Glutamatergic neuron (in vitro differentiated cells): ENCODE results near the gene TM4SF4. TPM values are rescaled to one million over a fixed set of nuclear protein-coding genes. Genes with fewer than 3 reads are reported as not detected.

Experiments used
- DNase-seq: peaks from one replicate; pipeline ENCODE4 v3.0.0; 2022
- H3K27ac Mint-ChIP-seq: one replicate; pipeline ENCODE4 v1.8.0; 2020; ENCODE audit warnings: mild to moderate bottlenecking, mixed read lengths, inconsistent platforms; ENCODE audit not compliant: unreplicated experiment
- H3K27me3 Mint-ChIP-seq: one replicate; pipeline ENCODE4 v1.8.0; 2020; ENCODE audit warnings: mild to moderate bottlenecking, moderate library complexity, mixed read lengths, inconsistent platforms; ENCODE audit not compliant: unreplicated experiment
- H3K36me3 Mint-ChIP-seq: one replicate; pipeline ENCODE4 v1.8.0; 2020; ENCODE audit warnings: mild to moderate bottlenecking, mixed read lengths, inconsistent platforms; ENCODE audit not compliant: unreplicated experiment
- H3K4me1 Mint-ChIP-seq: one replicate; pipeline ENCODE4 v1.8.0; 2020; ENCODE audit warnings: mild to moderate bottlenecking, low read depth, mixed read lengths, inconsistent platforms; ENCODE audit not compliant: unreplicated experiment
- H3K4me3 Mint-ChIP-seq: one replicate; pipeline ENCODE4 v1.8.0; 2020; ENCODE audit warnings: mild to moderate bottlenecking, mixed read lengths, inconsistent platforms; ENCODE audit not compliant: unreplicated experiment
- H3K9me3 Mint-ChIP-seq: one replicate; pipeline ENCODE4 v1.8.0; 2020; ENCODE audit warnings: mild to moderate bottlenecking, moderate library complexity, mixed read lengths, inconsistent platforms; ENCODE audit not compliant: unreplicated experiment
- CTCF ChIP-seq: fragments of 200-600 bp; sonication (generic); IDR thresholded peaks from one replicate; pipeline ENCODE4 v1.5.0; 2021; ENCODE audit not compliant: partially characterized antibody, unreplicated experiment
- total RNA-seq: library from RNA; stranded (reverse); fragmentation: NEBNext Ultra II Directional; extraction: Animal tissue kit (Norgen Biotek cat#: 25700); gene quantifications from one replicate; pipeline ENCODE4 v1.2.1, GENCODE V29; 2021; ENCODE audit not compliant: unreplicated experiment

TM4SF4 gene
- total RNA-seq, 1 donor from 2014 or later, result not detected

- TF ChIP-seq CTCF, result no peak
- Mint-ChIP-seq H3K9me3 (no peaks in the 10 kb centered on the region), H3K4me3 (no peak overlapping the region), H3K27me3 (no peaks in the 10 kb centered on the region), H3K36me3 (no peaks in the 10 kb centered on the region), H3K27ac (no peak overlapping the region), H3K4me1 (peaks cover 4% of the 10 kb centered on the region)
- no peak for DNase-seq
Measured at GRCh38 chr3:149432149-149432548, 42.3 kb upstream of the TM4SF4 start.

GRCh38 chr3:149435996-149436885, 38.3 kb upstream of the TM4SF4 start:
- no peak for DNase-seq
- H3K4me3 Mint-ChIP-seq, result no peak overlapping the region
- H3K27me3 Mint-ChIP-seq, result no peaks in the 10 kb centered on the region
- no peaks in the 10 kb centered on the region for H3K9me3 Mint-ChIP-seq
- H3K4me1 Mint-ChIP-seq, result no peaks in the 10 kb centered on the region
- no peaks in the 10 kb centered on the region for H3K36me3 Mint-ChIP-seq
- TF ChIP-seq CTCF, result no peak
- H3K27ac Mint-ChIP-seq, result no peak overlapping the region

GRCh38 chr3:149437286-149437685, 37.2 kb upstream of the TM4SF4 start:
- DNase-seq, result no peak
- Mint-ChIP-seq H3K27me3 (no peaks in the 10 kb centered on the region), H3K27ac (no peak overlapping the region), H3K9me3 (no peaks in the 10 kb centered on the region), H3K4me1 (no peaks in the 10 kb centered on the region), H3K4me3 (no peak overlapping the region), H3K36me3 (no peaks in the 10 kb centered on the region)
- no peak for TF ChIP-seq CTCF

- DNase-seq, result no peak
- Mint-ChIP-seq H3K9me3 (no peaks in the 10 kb centered on the region), H3K4me1 (no peaks in the 10 kb centered on the region), H3K4me3 (no peak overlapping the region), H3K36me3 (no peaks in the 10 kb centered on the region), H3K27me3 (no peaks in the 10 kb centered on the region), H3K27ac (no peak overlapping the region)
- no peak for TF ChIP-seq CTCF
Measured at GRCh38 chr3:149437710-149438109, 36.8 kb upstream of the TM4SF4 start.

- H3K27me3 Mint-ChIP-seq, result no peaks in the 10 kb centered on the region
- no peaks in the 10 kb centered on the region for H3K4me1 Mint-ChIP-seq
- DNase-seq, result no peak
- H3K4me3 Mint-ChIP-seq, result no peak overlapping the region
- peaks cover 1% of the 10 kb centered on the region for H3K9me3 Mint-ChIP-seq
- H3K36me3 Mint-ChIP-seq, result no peaks in the 10 kb centered on the region
- no peak for TF ChIP-seq CTCF
- no peak overlapping the region for H3K27ac Mint-ChIP-seq
Measured at GRCh38 chr3:149438981-149439380, 35.5 kb upstream of the TM4SF4 start.
